ENCODE data around the gene ANAPC4. TPM values are rescaled to one million over a fixed set of nuclear protein-coding genes. Genes with fewer than 3 reads are reported as not detected.

ANAPC4 gene
- total RNA-seq, 1 donor from 2014 or later: 19.2 TPM

DNA sequence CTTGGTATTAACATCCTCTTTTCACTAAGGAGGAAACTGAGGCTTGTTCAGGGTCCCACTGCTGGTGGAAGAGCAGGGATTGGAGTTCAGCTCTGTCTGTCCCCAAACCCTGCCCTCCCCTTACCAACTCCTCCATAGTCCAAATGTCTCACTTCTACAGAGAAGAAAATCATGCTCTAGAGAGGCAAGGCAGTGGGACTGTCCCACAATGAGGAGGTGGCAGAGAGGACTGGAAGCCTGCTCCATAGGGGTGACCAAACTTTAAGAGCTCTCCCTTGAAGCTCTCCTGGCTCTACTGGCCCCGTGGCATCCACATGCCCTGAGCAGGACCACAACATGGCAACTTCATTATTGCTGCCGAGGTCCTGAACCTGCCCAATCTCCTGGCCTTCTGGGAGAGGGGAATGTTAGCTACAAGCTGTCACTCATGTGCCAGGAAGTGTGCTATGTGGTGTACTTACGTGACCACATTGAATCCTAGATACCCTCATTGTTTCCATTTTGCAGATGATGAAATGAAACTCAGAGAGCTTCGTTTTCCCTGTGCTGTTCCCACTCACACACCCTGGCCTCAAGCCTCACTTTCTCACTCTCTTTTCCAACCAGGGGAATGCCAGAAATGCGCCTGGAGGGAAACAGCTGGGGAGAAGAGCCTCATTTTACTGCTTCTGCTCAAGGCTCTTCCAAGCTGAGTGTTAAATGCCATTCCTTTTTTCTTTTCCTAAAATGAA is 71.5 kb downstream of the ANAPC4 start:
- Histone ChIP-seq H4K20me1 (ENCODE audit: insufficient read depth, low read length) (no peaks in the 10 kb centered on the region), H3K27me3 (ENCODE audit: insufficient read depth, low read length) (no peaks in the 10 kb centered on the region), H3K9me3 (ENCODE audit: insufficient read depth, low read depth, low read length) (no peaks in the 10 kb centered on the region), H3K79me2 (ENCODE audit: insufficient read depth, low read length) (no peaks in the 10 kb centered on the region), H3K4me1 (ENCODE audit: insufficient read depth, low read length) (peaks cover 3% of the 10 kb centered on the region), H3K4me3 (ENCODE audit: insufficient read depth, low read depth, low read length) (no peak overlapping the region), H3K9ac (ENCODE audit: low read length) (no peak overlapping the region), H2AFZ (ENCODE audit: low read depth, low read length) (peak overlapping the region; percentile 18), H3K27ac (ENCODE audit: low read depth, low read length) (no peak overlapping the region), H3K36me3 (ENCODE audit: insufficient read depth, low read length) (no peaks in the 10 kb centered on the region), H3K4me2 (ENCODE audit: low read length) (no peak overlapping the region)
- TF ChIP-seq EZH2 (IDR thresholded peaks at IDR 0.05; ENCODE audit: insufficient read depth, low read length): no peak
- TF ChIP-seq, protein P1, sequence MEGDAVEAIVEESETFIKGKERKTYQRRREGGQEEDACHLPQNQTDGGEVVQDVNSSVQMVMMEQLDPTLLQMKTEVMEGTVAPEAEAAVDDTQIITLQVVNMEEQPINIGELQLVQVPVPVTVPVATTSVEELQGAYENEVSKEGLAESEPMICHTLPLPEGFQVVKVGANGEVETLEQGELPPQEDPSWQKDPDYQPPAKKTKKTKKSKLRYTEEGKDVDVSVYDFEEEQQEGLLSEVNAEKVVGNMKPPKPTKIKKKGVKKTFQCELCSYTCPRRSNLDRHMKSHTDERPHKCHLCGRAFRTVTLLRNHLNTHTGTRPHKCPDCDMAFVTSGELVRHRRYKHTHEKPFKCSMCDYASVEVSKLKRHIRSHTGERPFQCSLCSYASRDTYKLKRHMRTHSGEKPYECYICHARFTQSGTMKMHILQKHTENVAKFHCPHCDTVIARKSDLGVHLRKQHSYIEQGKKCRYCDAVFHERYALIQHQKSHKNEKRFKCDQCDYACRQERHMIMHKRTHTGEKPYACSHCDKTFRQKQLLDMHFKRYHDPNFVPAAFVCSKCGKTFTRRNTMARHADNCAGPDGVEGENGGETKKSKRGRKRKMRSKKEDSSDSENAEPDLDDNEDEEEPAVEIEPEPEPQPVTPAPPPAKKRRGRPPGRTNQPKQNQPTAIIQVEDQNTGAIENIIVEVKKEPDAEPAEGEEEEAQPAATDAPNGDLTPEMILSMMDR (IDR thresholded peaks at IDR 0.05; ENCODE audit: insufficient read depth, low read depth, low read length): no peak
- no peaks in the 10 kb centered on the region for H3K36me3 Mint-ChIP-seq (ENCODE audit: low read depth, unreplicated experiment)
- no peaks in the 10 kb centered on the region for H3K9me3 Mint-ChIP-seq (ENCODE audit: unreplicated experiment)
- peaks cover 8% of the 10 kb centered on the region for H3K4me1 Mint-ChIP-seq (ENCODE audit: low read depth, unreplicated experiment)
- DNase-seq (ENCODE audit: low read depth) (peak; percentile 27), FAIRE-seq (no peak)
- no peak overlapping the region for H3K4me3 Mint-ChIP-seq (ENCODE audit: unreplicated experiment)
- H3K27ac Mint-ChIP-seq (ENCODE audit: unreplicated experiment): no peak overlapping the region
- H3K27me3 Mint-ChIP-seq (ENCODE audit: low read depth, unreplicated experiment): peaks cover 19% of the 10 kb centered on the region

- no peak for TF ChIP-seq EZH2 (IDR thresholded peaks at IDR 0.05; ENCODE audit: insufficient read depth, low read length)
- TF ChIP-seq, protein P1 (IDR thresholded peaks at IDR 0.05; ENCODE audit: insufficient read depth, low read depth, low read length): no peak
- H3K27me3 Mint-ChIP-seq (ENCODE audit: low read depth, unreplicated experiment): peaks cover 19% of the 10 kb centered on the region
- H3K27me3 ChIP-seq (ENCODE audit: insufficient read depth, low read length): no peaks in the 10 kb centered on the region
- no peak overlapping the region for H3K27ac Mint-ChIP-seq (ENCODE audit: unreplicated experiment)
- H3K9me3 Mint-ChIP-seq (ENCODE audit: unreplicated experiment): no peaks in the 10 kb centered on the region
- no peaks in the 10 kb centered on the region for H3K9me3 ChIP-seq (ENCODE audit: insufficient read depth, low read depth, low read length)
- peaks cover 3% of the 10 kb centered on the region for H3K4me1 ChIP-seq (ENCODE audit: insufficient read depth, low read length)
- H3K4me1 Mint-ChIP-seq (ENCODE audit: low read depth, unreplicated experiment): peaks cover 8% of the 10 kb centered on the region
- no peak overlapping the region for H2AFZ ChIP-seq (ENCODE audit: low read depth, low read length)
- FAIRE-seq (no peak), DNase-seq (ENCODE audit: low read depth) (peak; percentile 4)
- H3K36me3 Mint-ChIP-seq (ENCODE audit: low read depth, unreplicated experiment): no peaks in the 10 kb centered on the region
- H4K20me1 ChIP-seq (ENCODE audit: insufficient read depth, low read length): no peaks in the 10 kb centered on the region
- no peak overlapping the region for H3K4me3 Mint-ChIP-seq (ENCODE audit: unreplicated experiment)
- H3K4me2 ChIP-seq (ENCODE audit: low read length): no peak overlapping the region
- H3K79me2 ChIP-seq (ENCODE audit: insufficient read depth, low read length): no peaks in the 10 kb centered on the region
- no peaks in the 10 kb centered on the region for H3K36me3 ChIP-seq (ENCODE audit: insufficient read depth, low read length)
- H3K27ac ChIP-seq (ENCODE audit: low read depth, low read length): no peak overlapping the region
- no peak overlapping the region for H3K9ac ChIP-seq (ENCODE audit: low read length)
- no peak overlapping the region for H3K4me3 ChIP-seq (ENCODE audit: insufficient read depth, low read depth, low read length)
Observed at GRCh38 chr4:25449270-25449669, 72.2 kb downstream of the ANAPC4 start.

GRCh38 chr4:25449688-25450087 is 72.6 kb downstream of the ANAPC4 start:
- no peaks in the 10 kb centered on the region for H3K36me3 ChIP-seq (ENCODE audit: insufficient read depth, low read length)
- H3K9ac ChIP-seq (ENCODE audit: low read length): no peak overlapping the region
- FAIRE-seq (no peak), DNase-seq (ENCODE audit: low read depth) (no peak)
- Mint-ChIP-seq H3K9me3 (ENCODE audit: unreplicated experiment) (no peaks in the 10 kb centered on the region), H3K27ac (ENCODE audit: unreplicated experiment) (peak overlapping the region; percentile 41), H3K4me1 (ENCODE audit: low read depth, unreplicated experiment) (peaks cover 8% of the 10 kb centered on the region), H3K36me3 (ENCODE audit: low read depth, unreplicated experiment) (no peaks in the 10 kb centered on the region), H3K4me3 (ENCODE audit: unreplicated experiment) (no peak overlapping the region), H3K27me3 (ENCODE audit: low read depth, unreplicated experiment) (peaks cover 19% of the 10 kb centered on the region)
- no peak overlapping the region for H3K4me2 ChIP-seq (ENCODE audit: low read length)
- H3K27me3 ChIP-seq (ENCODE audit: insufficient read depth, low read length): no peaks in the 10 kb centered on the region
- H3K4me1 ChIP-seq (ENCODE audit: insufficient read depth, low read length): peaks cover 3% of the 10 kb centered on the region
- H2AFZ ChIP-seq (ENCODE audit: low read depth, low read length): no peak overlapping the region
- no peak overlapping the region for H3K27ac ChIP-seq (ENCODE audit: low read depth, low read length)
- no peaks in the 10 kb centered on the region for H3K9me3 ChIP-seq (ENCODE audit: insufficient read depth, low read depth, low read length)
- no peak overlapping the region for H3K4me3 ChIP-seq (ENCODE audit: insufficient read depth, low read depth, low read length)
- H4K20me1 ChIP-seq (ENCODE audit: insufficient read depth, low read length): no peaks in the 10 kb centered on the region
- TF ChIP-seq EZH2 (IDR thresholded peaks at IDR 0.05; ENCODE audit: insufficient read depth, low read length): no peak
- TF ChIP-seq, protein P1 (IDR thresholded peaks at IDR 0.05; ENCODE audit: insufficient read depth, low read depth, low read length): no peak
- H3K79me2 ChIP-seq (ENCODE audit: insufficient read depth, low read length): no peaks in the 10 kb centered on the region
